ENCODE data around the gene AGBL1.

Gene AGBL1

GRCh38 chr15:86645925-86646500 lies 566.3 kb downstream of the AGBL1 start:
- DNase-seq (ENCODE audit: low read depth), result no peak
- no peak overlapping the region for H3K4me3 ChIP-seq (ENCODE audit: low read depth, low read length)
- no peak for TF ChIP-seq CTCF (IDR thresholded peaks at IDR 0.05; ENCODE audit: control insufficient read depth, extremely low read depth, insufficient read depth)

- DNase-seq (ENCODE audit: low read depth), result no peak
- H3K4me3 ChIP-seq (ENCODE audit: low read depth, low read length), result no peak overlapping the region
- TF ChIP-seq CTCF (IDR thresholded peaks at IDR 0.05; ENCODE audit: control insufficient read depth, extremely low read depth, insufficient read depth), result no peak
These were observed 568.3 kb downstream of the AGBL1 start for GRCh38 chr15:86647810-86648440.

- no peak overlapping the region for H3K4me3 ChIP-seq (ENCODE audit: low read depth, low read length)
- no peak for DNase-seq (ENCODE audit: low read depth)
- no peak for TF ChIP-seq CTCF (IDR thresholded peaks at IDR 0.05; ENCODE audit: control insufficient read depth, extremely low read depth, insufficient read depth)
These were observed 569.6 kb downstream of the AGBL1 start for GRCh38 chr15:86649277-86649676.

GRCh38 chr15:86650094-86650493 lies 570.4 kb downstream of the AGBL1 start:
- DNase-seq (ENCODE audit: low read depth), result no peak
- TF ChIP-seq CTCF (IDR thresholded peaks at IDR 0.05; ENCODE audit: control insufficient read depth, extremely low read depth, insufficient read depth), result no peak
- no peak overlapping the region for H3K4me3 ChIP-seq (ENCODE audit: low read depth, low read length)

DNA sequence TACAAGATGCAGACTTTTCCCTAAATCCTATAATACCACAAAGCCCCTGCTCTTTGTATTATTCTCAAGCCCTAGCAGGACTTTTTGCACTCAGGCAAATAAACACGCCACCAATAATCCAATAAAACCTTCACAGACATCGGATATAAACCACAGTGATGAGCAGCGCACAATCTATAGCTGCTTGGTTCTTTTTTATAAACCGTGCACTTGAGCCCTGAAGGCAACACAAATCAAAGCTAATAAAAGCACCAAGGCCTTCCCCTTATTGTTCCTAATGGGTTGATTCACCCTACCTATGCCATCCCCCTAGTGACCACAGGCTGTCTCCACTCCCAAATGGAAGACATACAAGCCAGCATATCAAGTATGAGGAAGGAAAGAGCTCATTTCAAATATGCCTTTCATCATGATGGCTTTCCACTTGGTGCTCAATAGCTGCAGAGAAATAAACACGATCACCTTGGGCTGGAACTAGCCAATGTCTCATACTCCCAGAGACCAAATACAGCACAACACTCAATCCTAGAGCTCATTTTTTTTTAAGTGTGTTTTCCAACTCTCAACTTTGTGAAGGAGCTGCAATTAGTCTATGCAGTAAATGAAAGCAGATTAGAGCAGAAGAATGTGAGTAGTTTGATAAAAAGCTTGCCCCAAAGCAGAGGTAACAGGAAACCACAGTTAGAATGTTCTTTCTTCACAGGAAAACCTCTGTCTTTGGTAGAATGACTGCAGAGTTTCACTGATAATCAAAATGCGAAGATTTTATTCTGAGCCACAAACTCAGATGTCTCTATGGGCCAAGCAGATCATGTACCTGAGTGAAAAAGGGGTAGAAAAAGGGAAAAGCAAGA lies 573.9 kb downstream of the AGBL1 start:
- no peak for TF ChIP-seq CTCF (IDR thresholded peaks at IDR 0.05; ENCODE audit: control insufficient read depth, extremely low read depth, insufficient read depth)
- no peak overlapping the region for H3K4me3 ChIP-seq (ENCODE audit: low read depth, low read length)
- no peak for DNase-seq (ENCODE audit: low read depth)

DNA sequence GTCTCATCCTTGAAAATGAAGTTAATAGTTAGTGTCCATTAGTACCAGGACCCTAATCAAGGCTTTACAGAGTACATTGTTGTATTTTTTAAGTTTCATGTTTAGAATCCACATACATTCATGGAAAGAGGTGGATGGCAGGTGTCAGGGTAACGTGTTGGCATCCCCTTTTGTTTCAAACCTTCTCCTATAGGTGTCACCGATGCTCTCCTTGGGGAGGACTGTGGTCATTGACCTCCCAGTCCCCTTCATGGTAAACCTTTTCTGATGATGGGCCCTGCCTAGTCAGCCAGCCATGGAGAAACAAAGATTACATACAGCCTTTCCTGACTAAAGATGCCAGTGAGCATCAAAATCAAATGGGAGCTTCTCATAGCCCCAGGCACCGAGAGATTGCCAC lies 574.8 kb downstream of the AGBL1 start:
- no peak overlapping the region for H3K4me3 ChIP-seq (ENCODE audit: low read depth, low read length)
- no peak for TF ChIP-seq CTCF (IDR thresholded peaks at IDR 0.05; ENCODE audit: control insufficient read depth, extremely low read depth, insufficient read depth)
- no peak for DNase-seq (ENCODE audit: low read depth)

All from LNCaP clone FGC (cell line).